Measurements from ENCODE around the gene PIGO.

The PIGO gene

GRCh38 chr9:35116898-35117551 lies 20.6 kb upstream of the PIGO start:
- peak overlapping the region; percentile 68 for H3K4me3 ChIP-seq (ENCODE audit: low read depth, low read length)
- DNase-seq (ENCODE audit: low read depth), result peak; percentile 90
- in situ Hi-C loops (cut with HindIII; ENCODE audit: low sequenced_read_pairs), result no loop called here
- TF ChIP-seq CTCF (IDR thresholded peaks at IDR 0.05; ENCODE audit: low read depth, low read length, missing control alignments), result peak; percentile 93

GRCh38 chr9:35116539-35116897 lies 20.1 kb upstream of the PIGO start:
- in situ Hi-C loops (cut with HindIII; ENCODE audit: low sequenced_read_pairs), result no loop called here
- H3K4me3 ChIP-seq (ENCODE audit: low read depth, low read length), result peak overlapping the region; percentile 68
- TF ChIP-seq CTCF (IDR thresholded peaks at IDR 0.05; ENCODE audit: low read depth, low read length, missing control alignments), result no peak
- no peak for DNase-seq (ENCODE audit: low read depth)

- TF ChIP-seq CTCF (IDR thresholded peaks at IDR 0.05; ENCODE audit: low read depth, low read length, missing control alignments), result no peak
- in situ Hi-C loops (cut with HindIII; ENCODE audit: low sequenced_read_pairs), result no loop called here
- DNase-seq (ENCODE audit: low read depth), result peak; percentile 93
- H3K4me3 ChIP-seq (ENCODE audit: low read depth, low read length), result peak within 1 kb of the TSS; percentile 68
Measured at GRCh38 chr9:35115680-35116538, 19.5 kb upstream of the PIGO start, which contains the start of gene ATOSB. Gene ATOSB, minus strand, starts transcription at chr9:35115862. Its CDS starts 7,588 bp downstream, at chr9:35108274.

GRCh38 chr9:35114840-35115628 lies 18.6 kb upstream of the PIGO start:
- peak overlapping the region; percentile 68 for H3K4me3 ChIP-seq (ENCODE audit: low read depth, low read length)
- no peak for DNase-seq (ENCODE audit: low read depth)
- TF ChIP-seq CTCF (IDR thresholded peaks at IDR 0.05; ENCODE audit: low read depth, low read length, missing control alignments), result no peak
- in situ Hi-C loops (cut with HindIII; ENCODE audit: low sequenced_read_pairs), result no loop called here

- DNase-seq (ENCODE audit: low read depth), result peak; percentile 76
- TF ChIP-seq CTCF (IDR thresholded peaks at IDR 0.05; ENCODE audit: low read depth, low read length, missing control alignments), result no peak
- in situ Hi-C loops (cut with HindIII; ENCODE audit: low sequenced_read_pairs), result no loop called here
- H3K4me3 ChIP-seq (ENCODE audit: low read depth, low read length), result peak overlapping the region; percentile 68
Measured at GRCh38 chr9:35114113-35114839, 17.9 kb upstream of the PIGO start.

Measured in astrocyte of the cerebellum (primary cell).